Vagina (tissue), 2 donors: Measurements from ENCODE around the gene LARP4.
"Not testable (repeated sequence)": the region's sequence is repeated elsewhere in the genome, so short reads cannot be mapped to it uniquely, and the experiment has no call there.

Experiments used
- POLR2A ChIP-seq, 2 donors: fragments of 450-650 bp; IDR thresholded peaks; one replicate each; pipeline ENCODE4 v1.6.1; 2017; ENCODE audit warnings: antibody characterized with exemption in 2 of 2, mild to moderate bottlenecking in 2 of 2, moderate library complexity in 2 of 2
- POLR2AphosphoS5 ChIP-seq, 2 donors: sonication (generic); formaldehyde crosslinking; IDR thresholded peaks; one replicate each; pipeline ENCODE4 v1.9.0; 2017; ENCODE audit warnings: antibody characterized with exemption in 2 of 2, mild to moderate bottlenecking in 2 of 2, low read depth in 1 of 2; ENCODE audit not compliant: insufficient read depth in 1 of 2
- TF ChIP-seq, protein P1 (sequence below), 3 experiments: fragments of 450-650 bp in 2 of 3; fragments of 200-600 bp in 1 of 3; sonication (generic) in 1 of 3; IDR thresholded peaks; one replicate each; pipeline ENCODE4 v1.5.1; 2017 to 2019; ENCODE audit warnings: antibody characterized with exemption in 3 of 3, mild to moderate bottlenecking in 2 of 3, moderate library complexity in 2 of 3

DNA sequence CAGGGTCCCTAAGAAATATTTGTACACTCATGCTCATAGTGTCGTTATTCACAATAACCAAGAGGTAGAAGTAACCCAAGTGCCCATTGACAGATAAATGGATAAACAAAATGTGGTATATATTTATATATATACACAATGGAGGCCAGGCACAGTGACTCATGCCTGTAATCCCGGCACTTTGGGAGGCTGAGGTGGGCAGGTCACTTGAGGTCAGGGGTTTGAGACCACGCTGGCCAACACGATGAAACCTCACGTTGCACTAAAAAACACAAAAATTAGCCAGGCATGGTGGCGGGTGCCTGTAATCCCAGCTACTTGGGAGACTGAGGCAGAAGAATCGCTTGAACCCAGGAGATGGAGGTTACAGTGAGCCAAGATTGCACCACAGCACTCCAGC lies 30.0 kb upstream of the LARP4 start:
- TF ChIP-seq, protein P1, sequence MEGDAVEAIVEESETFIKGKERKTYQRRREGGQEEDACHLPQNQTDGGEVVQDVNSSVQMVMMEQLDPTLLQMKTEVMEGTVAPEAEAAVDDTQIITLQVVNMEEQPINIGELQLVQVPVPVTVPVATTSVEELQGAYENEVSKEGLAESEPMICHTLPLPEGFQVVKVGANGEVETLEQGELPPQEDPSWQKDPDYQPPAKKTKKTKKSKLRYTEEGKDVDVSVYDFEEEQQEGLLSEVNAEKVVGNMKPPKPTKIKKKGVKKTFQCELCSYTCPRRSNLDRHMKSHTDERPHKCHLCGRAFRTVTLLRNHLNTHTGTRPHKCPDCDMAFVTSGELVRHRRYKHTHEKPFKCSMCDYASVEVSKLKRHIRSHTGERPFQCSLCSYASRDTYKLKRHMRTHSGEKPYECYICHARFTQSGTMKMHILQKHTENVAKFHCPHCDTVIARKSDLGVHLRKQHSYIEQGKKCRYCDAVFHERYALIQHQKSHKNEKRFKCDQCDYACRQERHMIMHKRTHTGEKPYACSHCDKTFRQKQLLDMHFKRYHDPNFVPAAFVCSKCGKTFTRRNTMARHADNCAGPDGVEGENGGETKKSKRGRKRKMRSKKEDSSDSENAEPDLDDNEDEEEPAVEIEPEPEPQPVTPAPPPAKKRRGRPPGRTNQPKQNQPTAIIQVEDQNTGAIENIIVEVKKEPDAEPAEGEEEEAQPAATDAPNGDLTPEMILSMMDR (IDR thresholded peaks at IDR 0.05), result not testable (repeated sequence)
- TF ChIP-seq POLR2AphosphoS5 (IDR thresholded peaks at IDR 0.05; ENCODE audit: insufficient read depth in 1 of 2, low read depth in 1 of 2); POLR2A (IDR thresholded peaks at IDR 0.05): not testable (repeated sequence)
